ENCODE data around the gene CCDC107.

The CCDC107 gene

GRCh38 chr9:35673132-35674024, 15.3 kb downstream of the CCDC107 start, which contains the start of gene CA9:
CA9 (plus strand) TSS chr9:35673928; CDS start chr9:35673960, 32 bp downstream.
- no peak for TF ChIP-seq CTCF (IDR thresholded peaks at IDR 0.05; ENCODE audit: borderline replicate concordance, control extremely low read depth, extremely low read depth, insufficient read depth, missing control alignments)
- in situ Hi-C loops (cut with MboI; ENCODE audit: low sequenced_read_pairs, unreplicated experiment) = no loop called here
- no peak for DNase-seq (ENCODE audit: low spot score)

GRCh38 chr9:35674025-35674361, 15.9 kb downstream of the CCDC107 start:
- in situ Hi-C loops (cut with MboI; ENCODE audit: low sequenced_read_pairs, unreplicated experiment) = no loop called here
- TF ChIP-seq CTCF (IDR thresholded peaks at IDR 0.05; ENCODE audit: borderline replicate concordance, control extremely low read depth, extremely low read depth, insufficient read depth, missing control alignments) = no peak
- DNase-seq (ENCODE audit: low spot score) = no peak

- no peak for TF ChIP-seq CTCF (IDR thresholded peaks at IDR 0.05; ENCODE audit: borderline replicate concordance, control extremely low read depth, extremely low read depth, insufficient read depth, missing control alignments)
- in situ Hi-C loops (cut with MboI; ENCODE audit: low sequenced_read_pairs, unreplicated experiment) = no loop called here
- DNase-seq (ENCODE audit: low spot score) = no peak
These were observed 17.1 kb downstream of the CCDC107 start for GRCh38 chr9:35675204-35675603.

- in situ Hi-C loops (cut with MboI; ENCODE audit: low sequenced_read_pairs, unreplicated experiment) = no loop called here
- TF ChIP-seq CTCF (IDR thresholded peaks at IDR 0.05; ENCODE audit: borderline replicate concordance, control extremely low read depth, extremely low read depth, insufficient read depth, missing control alignments) = no peak
- peak; percentile 79 for DNase-seq (ENCODE audit: low spot score)
These were observed 17.8 kb downstream of the CCDC107 start for GRCh38 chr9:35675732-35676392.

- TF ChIP-seq CTCF (IDR thresholded peaks at IDR 0.05; ENCODE audit: borderline replicate concordance, control extremely low read depth, extremely low read depth, insufficient read depth, missing control alignments) = no peak
- no peak for DNase-seq (ENCODE audit: low spot score)
- in situ Hi-C loops (cut with MboI; ENCODE audit: low sequenced_read_pairs, unreplicated experiment) = no loop called here
These were observed 21.0 kb downstream of the CCDC107 start for GRCh38 chr9:35679091-35679490.

- no peak for DNase-seq (ENCODE audit: low spot score)
- no peak for TF ChIP-seq CTCF (IDR thresholded peaks at IDR 0.05; ENCODE audit: borderline replicate concordance, control extremely low read depth, extremely low read depth, insufficient read depth, missing control alignments)
- in situ Hi-C loops (cut with MboI; ENCODE audit: low sequenced_read_pairs, unreplicated experiment) = no loop called here
These were observed 21.8 kb downstream of the CCDC107 start for GRCh38 chr9:35679766-35680330.
